CD4-positive, alpha-beta T cell (primary cell): ENCODE data around the gene SNAP47. TPM values are rescaled to one million over a fixed set of nuclear protein-coding genes. Genes with fewer than 3 reads are reported as not detected.
A peak's percentile ranks its signal among the peaks of the same experiment; 100 is the strongest.

Source experiments
- ATAC-seq: fragments of 200-7000 bp; cut with Tn5 transposase; one replicate; pipeline ENCODE4 v1.10.0; 2022; ENCODE audit warnings: mild to moderate bottlenecking; ENCODE audit not compliant: poor library complexity
- CTCF ChIA-PET: fragments of 350-600 bp; sonication (Branson Sonifier 250); formaldehyde crosslinking; loops from one replicate; lab custom pipeline; 2021; ENCODE audit warnings: antibody characterized with exemption, inconsistent platforms; lab: Charles Lee
- POLR2A ChIA-PET: fragments of 350-600 bp; sonication (Branson Sonifier 250); formaldehyde crosslinking; loops from one replicate; lab custom pipeline; 2021; ENCODE audit warnings: antibody characterized with exemption, inconsistent platforms; lab: Charles Lee
- DNase-seq, 14 experiments: peaks; one replicate each; pipeline ENCODE4 v3.0.0-alpha.2; 2013 to 2020; ENCODE audit warnings: mixed read lengths in 2 of 14
- H3K27ac ChIP-seq, 2 donors: one replicate each; pipeline versions ENCODE4 v1.5.1 to v1.7.0; 2013; ENCODE audit warnings: low read length in 2 of 2, low read depth in 1 of 2, mild to moderate bottlenecking in 1 of 2
- H3K27me3 ChIP-seq, 2 experiments: 1 replicate in 1 of 2; 2 replicates in 1 of 2; pipeline versions ENCODE4 v1.6.1 to v1.7.0; 2013; ENCODE audit warnings: low read length in 2 of 2, control low read depth in 1 of 2, mild to moderate bottlenecking in 1 of 2, moderate library complexity in 1 of 2; ENCODE audit not compliant: insufficient read depth in 2 of 2, control insufficient read depth in 1 of 2
- H3K36me3 ChIP-seq: one replicate; pipeline ENCODE4 v1.6.1; 2013; ENCODE audit warnings: low read length, control low read depth; ENCODE audit not compliant: insufficient read depth
- H3K4me1 ChIP-seq: one replicate; pipeline ENCODE4 v1.6.1; 2013; ENCODE audit warnings: low read length, control low read depth; ENCODE audit not compliant: insufficient read depth
- H3K4me3 ChIP-seq: one replicate; pipeline ENCODE4 v1.5.1; 2013; ENCODE audit warnings: mild to moderate bottlenecking, low read length, moderate library complexity
- H3K9me3 ChIP-seq, 2 experiments: 1 replicate in 1 of 2; 2 replicates in 1 of 2; pipeline versions ENCODE4 v1.6.1 to v1.7.0; 2013; ENCODE audit warnings: low read length in 2 of 2, mild to moderate bottlenecking in 2 of 2, control low read depth in 1 of 2, moderate library complexity in 1 of 2; ENCODE audit not compliant: control insufficient read depth in 1 of 2, insufficient read depth in 1 of 2
- H3K27ac Mint-ChIP-seq: one replicate; pipeline ENCODE4 v1.8.0; 2020; ENCODE audit warnings: mixed read lengths
- H3K27me3 Mint-ChIP-seq: one replicate; pipeline ENCODE4 v1.8.0; 2021; ENCODE audit warnings: mixed read lengths
- H3K36me3 Mint-ChIP-seq: one replicate; pipeline ENCODE4 v1.8.0; 2021; ENCODE audit warnings: low read depth, mixed read lengths
- H3K4me1 Mint-ChIP-seq: one replicate; pipeline ENCODE4 v1.8.0; 2021; ENCODE audit warnings: low read depth, mixed read lengths
- H3K4me3 Mint-ChIP-seq: one replicate; pipeline ENCODE4 v1.8.0; 2020; ENCODE audit warnings: mild to moderate bottlenecking, mixed read lengths
- H3K9me3 Mint-ChIP-seq: one replicate; pipeline ENCODE4 v1.8.0; 2020; ENCODE audit warnings: mixed read lengths
- intact Hi-C, 2 experiments: fragments of 100-400 bp; cut with DNase I in 1 of 2; cut with micrococcal nuclease in 1 of 2; formaldehyde crosslinking; loops; one replicate each; pipeline versions ENCODE4 v1.15.1 to v1.9.0; 2023 to 2025; cut with DNase I, micrococcal nuclease
- total RNA-seq, 174 experiments: library from RNA in 2 of 174; stranded (reverse) in 2 of 174; gene quantifications; one replicate each; pipeline ENCODE4 v1.2.3 and lab custom pipeline; 2021 to 2026
- TF ChIP-seq, protein P1 (sequence below): fragments of 200-600 bp; IDR thresholded peaks from one replicate; pipeline ENCODE4 v1.8.0; 2022; ENCODE audit warnings: antibody characterized with exemption, mild to moderate bottlenecking

The SNAP47 gene
- total RNA-seq, 2 experiments from 2014 or later, result 12.8 to 14.0 TPM

DNA sequence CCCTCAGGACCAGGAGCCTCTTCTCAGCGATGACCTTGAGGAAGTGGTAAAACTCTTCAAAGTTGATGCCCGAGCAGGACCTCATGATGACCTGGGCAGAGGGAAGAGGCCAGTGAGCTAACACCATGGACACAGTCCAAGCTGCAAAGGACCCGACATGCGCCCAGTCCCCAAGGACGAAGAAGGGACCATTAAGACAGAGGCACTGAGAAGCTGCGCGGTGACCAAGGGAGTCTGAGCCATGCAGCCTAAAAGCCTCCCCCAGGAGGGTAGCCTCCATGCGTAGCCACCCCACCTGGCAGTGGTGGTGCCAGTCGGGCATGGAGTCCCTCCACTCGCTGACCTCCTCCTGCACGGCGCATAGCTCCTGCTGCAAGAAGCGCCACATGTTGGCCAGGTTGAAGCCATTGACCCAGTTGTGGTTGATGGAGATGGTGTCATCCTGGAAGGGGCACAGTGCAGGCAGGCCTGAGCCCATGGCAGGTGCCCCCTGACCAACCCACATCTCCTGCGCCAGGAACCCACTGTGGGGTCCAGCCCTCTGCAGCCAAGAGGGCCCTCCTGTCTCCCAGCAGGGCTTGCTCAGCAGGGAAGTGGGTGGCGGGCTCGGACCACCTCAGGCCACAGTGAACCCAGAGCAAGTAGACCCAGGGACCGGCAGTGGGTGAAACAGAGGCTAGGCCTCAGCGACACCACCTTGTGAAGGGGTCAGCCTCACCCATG lies 2.5 kb upstream of the SNAP47 start:
- H3K27me3 ChIP-seq, result no peaks in the 10 kb centered on the region
- H3K4me3 Mint-ChIP-seq, result peak overlapping the region; percentile 92
- H3K27ac Mint-ChIP-seq, result no peak overlapping the region
- H3K36me3 ChIP-seq, result peaks cover 16% of the 10 kb centered on the region
- no peak overlapping the region for H3K4me3 ChIP-seq
- H3K27me3 Mint-ChIP-seq, result peaks cover 4% of the 10 kb centered on the region
- no peak for DNase-seq
- H3K36me3 Mint-ChIP-seq, result peaks cover 8% of the 10 kb centered on the region
- POLR2A ChIA-PET, result no interaction called here
- H3K27ac ChIP-seq, result no peak overlapping the region
- H3K4me1 ChIP-seq, result peaks cover 56% of the 10 kb centered on the region
- intact Hi-C loops, result loop anchor here in 1 of 2 experiments (5.0 to 10.0 kb wide), 4 partner anchors 170 to 1892 kb away; partner anchors contain the start of genes C1orf35, MRPL55, TAF5L and URB2
- TF ChIP-seq, protein P1, sequence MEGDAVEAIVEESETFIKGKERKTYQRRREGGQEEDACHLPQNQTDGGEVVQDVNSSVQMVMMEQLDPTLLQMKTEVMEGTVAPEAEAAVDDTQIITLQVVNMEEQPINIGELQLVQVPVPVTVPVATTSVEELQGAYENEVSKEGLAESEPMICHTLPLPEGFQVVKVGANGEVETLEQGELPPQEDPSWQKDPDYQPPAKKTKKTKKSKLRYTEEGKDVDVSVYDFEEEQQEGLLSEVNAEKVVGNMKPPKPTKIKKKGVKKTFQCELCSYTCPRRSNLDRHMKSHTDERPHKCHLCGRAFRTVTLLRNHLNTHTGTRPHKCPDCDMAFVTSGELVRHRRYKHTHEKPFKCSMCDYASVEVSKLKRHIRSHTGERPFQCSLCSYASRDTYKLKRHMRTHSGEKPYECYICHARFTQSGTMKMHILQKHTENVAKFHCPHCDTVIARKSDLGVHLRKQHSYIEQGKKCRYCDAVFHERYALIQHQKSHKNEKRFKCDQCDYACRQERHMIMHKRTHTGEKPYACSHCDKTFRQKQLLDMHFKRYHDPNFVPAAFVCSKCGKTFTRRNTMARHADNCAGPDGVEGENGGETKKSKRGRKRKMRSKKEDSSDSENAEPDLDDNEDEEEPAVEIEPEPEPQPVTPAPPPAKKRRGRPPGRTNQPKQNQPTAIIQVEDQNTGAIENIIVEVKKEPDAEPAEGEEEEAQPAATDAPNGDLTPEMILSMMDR, result no peak
- H3K9me3 ChIP-seq, result no peaks in the 10 kb centered on the region
- no peaks in the 10 kb centered on the region for H3K9me3 Mint-ChIP-seq
- peaks cover 59% of the 10 kb centered on the region for H3K4me1 Mint-ChIP-seq
- ATAC-seq, result no peak
- CTCF ChIA-PET, result interaction anchor here (1.6 kb wide), 1 partner anchor 433 kb away, joined by 3 read pairs; the partner anchor contains the start of gene IBA57

DNA sequence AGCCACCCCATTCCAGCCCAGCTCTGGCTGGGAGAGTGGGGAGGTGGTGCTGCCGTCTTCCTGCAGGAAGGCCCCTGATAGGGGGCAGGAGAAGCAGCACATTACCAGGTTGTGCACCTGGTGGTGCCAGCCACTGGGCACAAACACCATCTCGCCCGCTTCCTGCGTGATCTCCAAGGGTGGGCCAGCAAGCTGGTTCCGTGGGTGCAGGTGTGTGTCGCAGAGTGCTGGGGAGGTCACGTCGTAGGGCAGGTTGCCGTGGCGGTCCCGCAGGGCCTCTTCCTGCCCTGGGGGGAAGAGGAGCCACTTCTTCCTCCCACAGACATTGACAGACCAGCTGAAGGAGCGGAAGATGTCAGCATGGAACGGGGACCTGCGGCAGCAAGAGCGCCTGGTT lies 1.9 kb upstream of the SNAP47 start:
- peaks cover 57% of the 10 kb centered on the region for H3K4me1 Mint-ChIP-seq
- no peak for ATAC-seq
- intact Hi-C loops, result loop anchor here in 1 of 2 experiments (5.0 to 10.0 kb wide), 4 partner anchors 171 to 1891 kb away; partner anchors contain the start of genes C1orf35, MRPL55, TAF5L and URB2
- no peak overlapping the region for H3K27ac ChIP-seq
- no peaks in the 10 kb centered on the region for H3K27me3 Mint-ChIP-seq
- no peak overlapping the region for H3K4me3 ChIP-seq
- peaks cover 16% of the 10 kb centered on the region for H3K36me3 ChIP-seq
- H3K4me3 Mint-ChIP-seq, result peak overlapping the region; percentile 92
- ChIA-PET CTCF (interaction anchor here (1.6 kb wide), 1 partner anchor 432 kb away, joined by 3 read pairs; the partner anchor contains the start of gene IBA57), POLR2A (no interaction called here)
- no peaks in the 10 kb centered on the region for H3K27me3 ChIP-seq
- H3K9me3 Mint-ChIP-seq, result no peaks in the 10 kb centered on the region
- peaks cover 8% of the 10 kb centered on the region for H3K36me3 Mint-ChIP-seq
- H3K9me3 ChIP-seq, result no peaks in the 10 kb centered on the region
- peaks cover 52% of the 10 kb centered on the region for H3K4me1 ChIP-seq
- DNase-seq, result no peak
- TF ChIP-seq, protein P1, result no peak
- H3K27ac Mint-ChIP-seq, result peak overlapping the region; percentile 83

DNA sequence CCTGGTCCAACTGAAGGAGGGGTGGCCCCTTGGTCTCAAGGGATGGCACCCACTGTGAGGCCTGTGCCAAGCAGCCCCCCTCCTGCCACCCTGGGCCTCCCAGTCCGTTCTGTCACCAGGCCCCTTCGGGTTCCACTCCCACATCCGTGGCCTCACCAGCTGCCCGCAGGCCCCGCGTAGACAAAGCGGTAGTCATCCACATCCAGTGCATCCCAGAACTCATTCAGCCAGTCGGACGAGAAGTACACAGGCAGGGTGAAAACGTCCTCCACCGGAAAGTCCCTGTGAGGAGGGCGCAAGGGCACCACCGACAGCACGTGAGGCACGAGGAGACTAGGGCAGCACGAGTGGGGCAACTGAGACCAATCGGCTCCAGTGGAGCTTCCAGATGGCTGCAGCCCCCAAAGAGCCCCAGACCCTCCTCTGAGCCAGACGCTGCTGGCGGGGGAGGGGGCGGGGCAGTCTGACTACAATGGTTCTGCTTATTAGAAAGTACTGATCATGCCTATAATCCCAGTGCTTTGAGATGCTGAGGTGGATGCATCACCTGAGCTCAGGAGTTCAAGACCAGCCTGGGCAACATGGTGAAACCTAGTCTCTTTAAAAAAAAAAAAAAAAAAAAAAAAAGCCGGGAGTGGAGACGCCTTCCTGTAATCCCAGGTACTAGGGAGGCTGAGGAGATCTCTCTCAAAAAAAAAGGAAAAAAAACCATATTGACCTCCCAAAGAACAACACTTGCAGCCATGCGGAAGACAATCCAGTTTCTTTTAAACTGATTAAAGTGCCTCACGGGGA lies 1.3 kb upstream of the SNAP47 start:
- Histone ChIP-seq H3K27ac (no peak overlapping the region), H3K4me3 (peak overlapping the region; percentile 71), H3K36me3 (peaks cover 16% of the 10 kb centered on the region), H3K4me1 (peaks cover 47% of the 10 kb centered on the region), H3K9me3 (no peaks in the 10 kb centered on the region), H3K27me3 (no peaks in the 10 kb centered on the region)
- TF ChIP-seq, protein P1, result no peak
- ChIA-PET POLR2A (interaction anchor here (1.6 kb wide), 1 partner anchor 10 kb away, joined by 4 read pairs; no protein-coding TSS in a partner anchor), CTCF (interaction anchor here (0.7 to 1.6 kb wide), 2 partner anchors 220 to 431 kb away, joined by 3 to 4 read pairs; partner anchors contain the start of gene IBA57)
- Mint-ChIP-seq H3K36me3 (peaks cover 8% of the 10 kb centered on the region), H3K4me3 (peak overlapping the region; percentile 92), H3K9me3 (no peaks in the 10 kb centered on the region), H3K4me1 (peaks cover 58% of the 10 kb centered on the region), H3K27ac (peak overlapping the region; percentile 83), H3K27me3 (no peaks in the 10 kb centered on the region)
- intact Hi-C loops, result loop anchor here in 1 of 2 experiments (5.0 to 10.0 kb wide), 4 partner anchors 172 to 1891 kb away; partner anchors contain the start of genes C1orf35, MRPL55, TAF5L and URB2
- DNase-seq (no peak), ATAC-seq (no peak)
